SH-SY5Y (cell line): ENCODE results near the gene DMWD.

Source experiments
- GATA2 ChIP-seq: IDR thresholded peaks from 2 replicates; pipeline ENCODE4 v1.6.1; 2011; ENCODE audit warnings: mild to moderate bottlenecking, low read depth, low read length
- GATA3 ChIP-seq: IDR thresholded peaks from 2 replicates; pipeline ENCODE4 v1.6.1; 2011; ENCODE audit warnings: low read depth, mild to moderate bottlenecking, low read length, moderate library complexity

DNA sequence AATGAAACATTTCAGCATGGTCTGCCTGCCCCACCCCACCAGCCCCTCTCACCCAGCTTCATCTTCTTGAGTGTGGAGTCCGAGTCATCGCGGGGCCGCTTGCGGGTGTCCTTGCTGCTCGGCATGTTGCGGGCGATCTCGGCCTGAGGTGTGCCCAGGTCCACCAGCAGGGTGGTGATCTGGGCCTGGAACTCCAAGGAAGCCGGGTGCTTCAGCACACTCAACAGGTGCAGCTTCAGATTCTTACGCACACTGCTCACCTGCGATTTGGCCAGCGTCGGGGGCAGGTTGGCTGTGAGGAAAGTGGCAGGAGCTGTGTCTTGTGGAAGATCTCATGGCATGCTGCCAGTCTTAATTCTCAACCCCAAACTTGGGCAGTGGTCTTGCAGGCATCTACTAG, 49.6 kb upstream of the DMWD start:
- TF ChIP-seq GATA2: no peak
- no peak for TF ChIP-seq GATA3
